WTC11 (cell line): ENCODE measurements around the gene U2AF2.

Source experiments
- ARID4B ChIP-seq: sonication (generic); formaldehyde crosslinking; IDR thresholded peaks from 2 replicates; pipeline ENCODE4 v1.8.0; 2023; ENCODE audit warnings: missing genetic modification reagents, mild to moderate bottlenecking, borderline replicate concordance
- CBFB ChIP-seq: sonication (generic); formaldehyde crosslinking; IDR thresholded peaks from 2 replicates; pipeline ENCODE4 v1.8.1; 2022; ENCODE audit warnings: mild to moderate bottlenecking, low read depth, missing genetic modification reagents
- CTCF ChIP-seq: fragments of 200-600 bp; IDR thresholded peaks from 2 replicates; pipeline ENCODE4 v1.8.0; 2022; ENCODE audit warnings: antibody characterized with exemption
- IRF2 ChIP-seq: sonication (generic); formaldehyde crosslinking; IDR thresholded peaks from 2 replicates; pipeline ENCODE4 v1.8.0; 2022; ENCODE audit warnings: low read depth, missing genetic modification reagents, borderline replicate concordance
- TF ChIP-seq, protein P1 (sequence below): sonication (generic); formaldehyde crosslinking; IDR thresholded peaks from 2 replicates; pipeline ENCODE4 v1.8.0; 2023; ENCODE audit warnings: missing genetic modification reagents
- TF ChIP-seq, protein P2 (sequence below): sonication (generic); formaldehyde crosslinking; IDR thresholded peaks from 2 replicates; pipeline ENCODE4 v1.8.1; 2023; ENCODE audit warnings: mild to moderate bottlenecking, missing genetic modification reagents

DNA sequence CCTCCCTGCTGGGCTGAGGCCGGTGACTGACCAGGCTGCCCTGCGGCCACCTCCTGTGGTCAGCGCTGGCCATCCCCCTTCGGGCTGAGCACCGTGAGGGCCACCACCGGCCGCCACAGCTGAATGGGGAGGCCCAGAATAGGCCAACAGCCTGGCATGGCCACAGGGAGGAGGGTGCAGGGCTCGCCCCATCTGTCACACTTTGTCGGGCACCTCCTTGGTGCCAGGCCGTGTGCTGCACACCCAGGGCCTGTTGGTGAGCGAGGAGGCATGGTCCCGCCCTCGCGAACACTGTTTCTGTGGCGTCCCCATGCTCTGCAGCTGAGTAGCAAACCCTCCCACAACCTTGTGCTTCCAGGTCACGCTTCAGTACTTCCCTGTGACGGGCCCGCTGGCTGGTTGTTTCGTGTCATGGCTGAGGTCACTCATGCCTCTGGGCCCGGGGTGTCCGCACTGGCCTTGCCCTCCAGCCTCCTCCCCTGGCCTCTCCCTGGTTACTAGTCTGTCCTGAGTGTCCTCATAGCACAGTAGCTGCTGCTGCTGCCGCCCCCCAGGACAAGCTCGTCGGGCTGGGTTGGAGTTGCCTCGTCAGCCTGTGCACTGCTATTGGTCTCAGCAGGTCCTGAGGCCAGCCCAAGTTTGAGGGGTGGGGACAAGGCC lies 35.4 kb downstream of the U2AF2 start:
- TF ChIP-seq CBFB (CRISPR knock-in tag) (no peak), CTCF (no peak), IRF2 (no peak), ARID4B (no peak)
- TF ChIP-seq, protein P1, sequence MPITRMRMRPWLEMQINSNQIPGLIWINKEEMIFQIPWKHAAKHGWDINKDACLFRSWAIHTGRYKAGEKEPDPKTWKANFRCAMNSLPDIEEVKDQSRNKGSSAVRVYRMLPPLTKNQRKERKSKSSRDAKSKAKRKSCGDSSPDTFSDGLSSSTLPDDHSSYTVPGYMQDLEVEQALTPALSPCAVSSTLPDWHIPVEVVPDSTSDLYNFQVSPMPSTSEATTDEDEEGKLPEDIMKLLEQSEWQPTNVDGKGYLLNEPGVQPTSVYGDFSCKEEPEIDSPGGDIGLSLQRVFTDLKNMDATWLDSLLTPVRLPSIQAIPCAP (CRISPR knock-in tag) = no peak
- TF ChIP-seq, protein P2, sequence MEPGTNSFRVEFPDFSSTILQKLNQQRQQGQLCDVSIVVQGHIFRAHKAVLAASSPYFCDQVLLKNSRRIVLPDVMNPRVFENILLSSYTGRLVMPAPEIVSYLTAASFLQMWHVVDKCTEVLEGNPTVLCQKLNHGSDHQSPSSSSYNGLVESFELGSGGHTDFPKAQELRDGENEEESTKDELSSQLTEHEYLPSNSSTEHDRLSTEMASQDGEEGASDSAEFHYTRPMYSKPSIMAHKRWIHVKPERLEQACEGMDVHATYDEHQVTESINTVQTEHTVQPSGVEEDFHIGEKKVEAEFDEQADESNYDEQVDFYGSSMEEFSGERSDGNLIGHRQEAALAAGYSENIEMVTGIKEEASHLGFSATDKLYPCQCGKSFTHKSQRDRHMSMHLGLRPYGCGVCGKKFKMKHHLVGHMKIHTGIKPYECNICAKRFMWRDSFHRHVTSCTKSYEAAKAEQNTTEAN (CRISPR knock-in tag) = no peak
